Activated CD4-positive, alpha-beta T cell treated with anti-CD3 and anti-CD28 coated beads, Interleukin-2, amount 50 U/mL, for 24 hours (primary cell): ENCODE measurements around the gene PDE2A.

ENCODE experiments used
- DNase-seq, 2 donors: peaks; one replicate each; pipeline ENCODE4 v3.0.0-alpha.2; 2020; ENCODE audit warnings: low read depth in 1 of 2, low spot score in 1 of 2

PDE2A gene

GRCh38 chr11:72616655-72617054 is 57.6 kb downstream of the PDE2A start:
- DNase-seq, result no peak

- no peak for DNase-seq
These were observed 58.9 kb downstream of the PDE2A start for GRCh38 chr11:72615329-72615728.

GRCh38 chr11:72614381-72614780 is 59.8 kb downstream of the PDE2A start:
- no peak for DNase-seq

GRCh38 chr11:72613977-72614376 is 60.2 kb downstream of the PDE2A start:
- no peak for DNase-seq

GRCh38 chr11:72613450-72613849 is 60.8 kb downstream of the PDE2A start:
- no peak for DNase-seq

GRCh38 chr11:72609476-72609875 is 64.7 kb downstream of the PDE2A start:
- DNase-seq, result no peak

- DNase-seq, result no peak
These were observed 65.2 kb downstream of the PDE2A start for GRCh38 chr11:72609045-72609444.

GRCh38 chr11:72607496-72607895 is 66.7 kb downstream of the PDE2A start:
- no peak for DNase-seq

- DNase-seq, result no peak
These were observed 67.3 kb downstream of the PDE2A start for GRCh38 chr11:72606748-72607468.

GRCh38 chr11:72605973-72606747 is 68.1 kb downstream of the PDE2A start:
- DNase-seq, result no peak

GRCh38 chr11:72604256-72604655 is 70.0 kb downstream of the PDE2A start:
- no peak for DNase-seq

- no peak for DNase-seq
These were observed 71.8 kb downstream of the PDE2A start for GRCh38 chr11:72602250-72602904.

GRCh38 chr11:72600557-72600956 is 73.7 kb downstream of the PDE2A start:
- no peak for DNase-seq

GRCh38 chr11:72599325-72600117 is 74.7 kb downstream of the PDE2A start:
- no peak for DNase-seq

GRCh38 chr11:72598906-72599305 is 75.3 kb downstream of the PDE2A start:
- DNase-seq, result no peak

GRCh38 chr11:72598466-72598865 is 75.8 kb downstream of the PDE2A start:
- no peak for DNase-seq

GRCh38 chr11:72597721-72598120 is 76.5 kb downstream of the PDE2A start:
- DNase-seq, result no peak

- no peak for DNase-seq
These were observed 78.9 kb downstream of the PDE2A start for GRCh38 chr11:72595292-72595684.

GRCh38 chr11:72594493-72595291 is 79.5 kb downstream of the PDE2A start:
- DNase-seq, result no peak

GRCh38 chr11:72592698-72593495 is 81.3 kb downstream of the PDE2A start:
- DNase-seq, result no peak
